NCI-H1694 treated with DMSO at 0.1 percent for 48 hours (cell line): ENCODE measurements around the gene SEC16A.

Source experiments
- DNase-seq: peaks from one replicate; lab custom pipeline; 2025; lab: John Stamatoyannopoulos, UW

SEC16A gene

GRCh38 chr9:136399176-136400037 is 83.4 kb downstream of the SEC16A start:
- DNase-seq = no peak

- no peak for DNase-seq
Observed at GRCh38 chr9:136398286-136398685, 84.6 kb downstream of the SEC16A start.

- DNase-seq = no peak
Observed at GRCh38 chr9:136397643-136398042, 85.2 kb downstream of the SEC16A start.

GRCh38 chr9:136396219-136396515 is 86.7 kb downstream of the SEC16A start:
- no peak for DNase-seq

- DNase-seq = no peak
Observed at GRCh38 chr9:136395345-136396218, 87.3 kb downstream of the SEC16A start.

GRCh38 chr9:136395020-136395340 is 87.9 kb downstream of the SEC16A start:
- DNase-seq = no peak

- DNase-seq = no peak
Observed at GRCh38 chr9:136394312-136395019, 88.4 kb downstream of the SEC16A start.

GRCh38 chr9:136393531-136393930 is 89.3 kb downstream of the SEC16A start:
- no peak for DNase-seq

- DNase-seq = no peak
Observed at GRCh38 chr9:136392538-136393449, 90.0 kb downstream of the SEC16A start.

- no peak for DNase-seq
Observed at GRCh38 chr9:136391737-136392537, 90.9 kb downstream of the SEC16A start.
